ENCODE data around the gene IGFBP6. TPM values are rescaled to one million over a fixed set of nuclear protein-coding genes. Genes with fewer than 3 reads are reported as not detected.

The IGFBP6 gene
- total RNA-seq, 1 donor from 2014 or later, result 81.6 TPM

DNA sequence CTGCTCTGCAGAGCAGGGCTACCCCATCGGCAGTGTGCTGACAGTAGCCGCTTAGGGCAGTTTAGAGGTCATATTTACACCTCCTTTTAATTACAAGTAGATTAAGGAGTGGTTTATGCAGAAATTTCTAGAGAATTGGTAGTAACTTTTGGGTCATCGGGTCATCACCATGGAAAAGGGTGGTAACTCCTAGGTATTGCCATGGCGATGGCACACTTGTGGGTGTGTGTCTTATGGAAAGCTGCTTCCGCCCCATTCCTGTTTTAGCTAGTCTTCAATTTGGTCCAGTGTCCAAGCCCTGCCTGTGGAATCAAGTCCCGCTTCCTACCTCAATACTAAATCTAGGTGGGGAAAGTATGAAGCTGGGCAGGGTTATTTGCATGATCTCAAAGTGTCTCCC, 53.6 kb downstream of the IGFBP6 start:
- no peak for DNase-seq (ENCODE audit: low read depth)
- TF ChIP-seq, protein P1, sequence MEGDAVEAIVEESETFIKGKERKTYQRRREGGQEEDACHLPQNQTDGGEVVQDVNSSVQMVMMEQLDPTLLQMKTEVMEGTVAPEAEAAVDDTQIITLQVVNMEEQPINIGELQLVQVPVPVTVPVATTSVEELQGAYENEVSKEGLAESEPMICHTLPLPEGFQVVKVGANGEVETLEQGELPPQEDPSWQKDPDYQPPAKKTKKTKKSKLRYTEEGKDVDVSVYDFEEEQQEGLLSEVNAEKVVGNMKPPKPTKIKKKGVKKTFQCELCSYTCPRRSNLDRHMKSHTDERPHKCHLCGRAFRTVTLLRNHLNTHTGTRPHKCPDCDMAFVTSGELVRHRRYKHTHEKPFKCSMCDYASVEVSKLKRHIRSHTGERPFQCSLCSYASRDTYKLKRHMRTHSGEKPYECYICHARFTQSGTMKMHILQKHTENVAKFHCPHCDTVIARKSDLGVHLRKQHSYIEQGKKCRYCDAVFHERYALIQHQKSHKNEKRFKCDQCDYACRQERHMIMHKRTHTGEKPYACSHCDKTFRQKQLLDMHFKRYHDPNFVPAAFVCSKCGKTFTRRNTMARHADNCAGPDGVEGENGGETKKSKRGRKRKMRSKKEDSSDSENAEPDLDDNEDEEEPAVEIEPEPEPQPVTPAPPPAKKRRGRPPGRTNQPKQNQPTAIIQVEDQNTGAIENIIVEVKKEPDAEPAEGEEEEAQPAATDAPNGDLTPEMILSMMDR (IDR thresholded peaks at IDR 0.05; ENCODE audit: insufficient read depth, low read length, severe bottlenecking), result no peak
- FAIRE-seq, result no peak

More for the DNA sequence above, 53.6 kb downstream of the IGFBP6 start:
- no peaks in the 10 kb centered on the region for H3K27me3 ChIP-seq (ENCODE audit: control insufficient read depth, insufficient read depth, low read length)
- H3K4me3 ChIP-seq (ENCODE audit: low read depth, low read length), result no peak overlapping the region
- H3K36me3 ChIP-seq (ENCODE audit: control insufficient read depth, insufficient read depth, low read length), result no peaks in the 10 kb centered on the region

Other genes starting within 250 kb of the IGFBP6 start
- gene KRT78, start 248.7 kb upstream of the IGFBP6 start, total RNA-seq, result 5.3 and 17.0 TPM in 2 replicates
- 146 and 309 TPM in 2 replicates for gene KRT8, start 192.6 kb upstream of the IGFBP6 start, total RNA-seq
- 387 and 526 TPM in 2 replicates for gene KRT18, start 148.5 kb upstream of the IGFBP6 start, total RNA-seq
- gene EIF4B, start 91.2 kb upstream of the IGFBP6 start, total RNA-seq, result 1,485 and 2,183 TPM in 2 replicates
- 1.3 and 1.8 TPM in 2 replicates for gene TNS2, start 47.6 kb upstream of the IGFBP6 start, total RNA-seq
- 18.7 and 25.9 TPM in 2 replicates for gene SPRYD3, start 18.3 kb upstream of the IGFBP6 start, total RNA-seq
- not detected in 2 replicates for gene SOAT2, start 5.8 kb downstream of the IGFBP6 start, total RNA-seq
- 15.2 and 16.6 TPM in 2 replicates for gene ZNF740, start 83.1 kb downstream of the IGFBP6 start, total RNA-seq
- 6.6 and 11.1 TPM in 2 replicates for gene CSAD, start 83.3 kb downstream of the IGFBP6 start, total RNA-seq
- gene ITGB7, start 109.6 kb downstream of the IGFBP6 start, total RNA-seq, result 8.4 and 15.7 TPM in 2 replicates
- gene RARG, start 134.5 kb downstream of the IGFBP6 start, total RNA-seq, result 24.7 and 74.6 TPM in 2 replicates
- 0.26 and 1.4 TPM in 2 replicates for gene ESPL1, start 170.6 kb downstream of the IGFBP6 start, total RNA-seq
- 341 and 429 TPM in 2 replicates for gene PFDN5, start 197.9 kb downstream of the IGFBP6 start, total RNA-seq
- gene MYG1, start 202.0 kb downstream of the IGFBP6 start, total RNA-seq, result 24.3 and 29.7 TPM in 2 replicates
- gene AAAS, start 223.9 kb downstream of the IGFBP6 start, total RNA-seq, result 28.9 and 31.9 TPM in 2 replicates
- not detected in 2 replicates for gene SP7, start 238.7 kb downstream of the IGFBP6 start, total RNA-seq

Data from bronchial epithelial cell (primary cell).